GM18498 (cell line): Measurements from ENCODE around the gene SLC7A7.
A peak's percentile ranks its signal among the peaks of the same experiment; 100 is the strongest.
"Not testable (repeated sequence)": the region's sequence is repeated elsewhere in the genome, so short reads cannot be mapped to it uniquely, and the experiment has no call there.

Experiments used
- ATAC-seq: cut with Tn5 transposase; IDR thresholded peaks from one replicate; pipeline ENCODE4 v1.9.1; 2021; ENCODE audit warnings: mild to moderate bottlenecking, moderate library complexity; ENCODE audit not compliant: unreplicated experiment

The SLC7A7 gene

DNA sequence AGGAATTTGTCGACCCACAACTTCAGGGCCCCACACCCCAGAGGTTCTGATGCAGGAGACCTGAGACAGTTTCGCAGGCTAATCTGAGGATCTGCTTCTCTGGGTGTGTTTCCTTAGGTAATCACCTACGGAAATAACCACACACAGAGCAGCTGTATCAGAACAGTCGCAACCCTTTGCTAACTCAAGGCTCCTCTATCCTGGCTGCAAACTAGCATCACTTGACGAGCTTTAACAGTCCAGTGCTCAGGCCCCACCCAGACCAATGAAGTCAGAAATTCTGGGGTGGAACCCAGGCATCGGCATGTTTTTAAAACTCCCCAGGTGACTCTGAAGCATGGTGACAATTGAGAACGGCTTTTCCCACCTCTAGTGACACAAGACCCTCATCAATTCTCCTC is 20.7 kb downstream of the SLC7A7 start:
- ATAC-seq = peak; percentile 42

DNA sequence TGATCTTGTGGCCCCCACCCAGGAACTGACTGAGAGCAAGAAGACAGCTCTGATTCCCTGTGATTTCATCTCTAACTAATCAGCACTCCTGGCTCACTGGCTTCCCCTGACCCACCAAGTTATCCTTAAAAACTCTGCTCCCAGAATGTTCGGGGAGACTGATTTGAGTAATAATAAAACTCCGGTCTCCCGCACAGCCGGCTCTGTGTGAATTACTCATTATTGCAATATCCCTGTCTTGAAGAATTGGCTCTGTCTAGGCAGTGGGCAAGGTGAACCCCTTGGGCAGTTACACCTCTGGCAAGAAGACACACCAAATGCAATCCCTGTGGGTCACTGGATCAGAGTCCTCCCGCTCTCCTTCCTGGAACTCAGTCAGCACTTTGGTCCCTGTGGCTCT is 21.3 kb downstream of the SLC7A7 start:
- no peak for ATAC-seq

DNA sequence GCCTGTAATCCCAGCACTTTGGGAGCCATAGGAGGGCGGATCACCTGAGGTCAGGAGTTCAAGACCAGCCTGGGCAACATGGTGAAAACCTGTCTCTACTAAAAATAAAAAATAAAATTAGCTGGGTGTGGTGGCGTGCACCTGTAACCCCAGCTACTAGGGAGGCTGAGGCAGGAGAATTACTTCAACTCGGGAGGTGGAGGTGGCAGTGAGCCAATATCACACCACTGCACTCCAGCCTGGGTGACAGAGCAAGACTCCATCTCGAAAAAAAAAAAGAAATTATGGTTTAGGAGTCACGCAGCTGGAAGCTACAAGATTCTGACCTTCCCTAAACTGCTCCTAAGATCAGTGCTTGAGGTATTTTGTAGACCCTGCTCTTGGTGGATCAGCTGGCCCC is 21.7 kb downstream of the SLC7A7 start:
- not testable (repeated sequence) for ATAC-seq

DNA sequence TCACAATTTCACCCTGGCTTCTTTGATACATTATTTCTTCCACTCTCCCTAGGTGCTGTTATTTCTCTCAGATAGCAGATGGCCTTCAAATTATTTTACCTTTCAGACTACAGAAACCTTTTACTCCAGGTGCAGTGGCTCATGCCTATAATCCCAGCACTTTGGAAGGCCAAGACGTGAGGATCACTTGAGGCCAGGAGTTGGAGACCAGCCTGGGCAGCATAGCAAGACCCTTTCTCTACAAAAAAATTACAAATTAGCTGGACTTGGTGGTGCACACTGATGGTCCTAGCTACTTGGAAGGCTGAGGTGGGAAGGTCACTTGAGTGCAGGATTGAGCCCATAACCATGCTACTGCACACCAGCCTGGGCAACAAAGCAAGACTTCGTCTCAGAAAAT is 23.1 kb downstream of the SLC7A7 start:
- no peak for ATAC-seq

DNA sequence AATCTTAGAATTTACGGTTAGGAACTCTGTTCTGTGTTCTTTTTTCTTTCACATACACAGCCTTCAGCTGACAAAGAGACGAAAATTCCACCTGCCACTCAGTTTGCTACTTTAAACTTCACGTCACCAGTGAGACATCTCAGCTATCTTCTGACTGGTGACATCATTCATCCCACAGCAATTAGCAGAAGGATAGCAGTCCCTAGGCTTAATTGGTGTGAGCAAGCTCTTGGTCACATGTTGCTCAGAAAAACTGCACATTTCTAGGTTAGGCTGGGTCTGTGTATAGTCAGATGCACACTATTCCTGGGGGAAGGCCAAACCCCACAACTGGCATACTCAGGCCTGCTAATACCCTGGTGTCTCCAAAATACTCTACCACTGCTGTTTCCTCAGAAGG is 23.9 kb downstream of the SLC7A7 start:
- ATAC-seq = no peak

DNA sequence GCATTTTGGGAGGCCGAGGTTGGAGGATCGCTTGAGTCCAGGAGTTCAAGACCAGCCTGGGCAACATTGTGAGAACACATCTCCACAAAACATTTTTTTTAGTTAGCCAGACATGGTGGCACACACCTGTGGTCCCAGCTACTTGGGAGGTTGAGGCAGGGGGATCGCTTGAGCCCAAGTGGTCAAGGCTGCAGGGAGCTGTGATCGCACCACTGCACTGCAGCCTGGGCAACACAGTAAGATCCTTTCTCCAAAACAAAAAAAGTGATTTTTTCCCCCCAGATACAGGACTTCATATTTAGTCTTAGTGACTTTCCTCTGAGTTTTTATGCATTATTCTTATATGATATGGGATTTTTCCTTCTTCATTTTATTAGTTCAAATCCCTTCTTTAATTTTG is 28.6 kb downstream of the SLC7A7 start:
- no peak for ATAC-seq

DNA sequence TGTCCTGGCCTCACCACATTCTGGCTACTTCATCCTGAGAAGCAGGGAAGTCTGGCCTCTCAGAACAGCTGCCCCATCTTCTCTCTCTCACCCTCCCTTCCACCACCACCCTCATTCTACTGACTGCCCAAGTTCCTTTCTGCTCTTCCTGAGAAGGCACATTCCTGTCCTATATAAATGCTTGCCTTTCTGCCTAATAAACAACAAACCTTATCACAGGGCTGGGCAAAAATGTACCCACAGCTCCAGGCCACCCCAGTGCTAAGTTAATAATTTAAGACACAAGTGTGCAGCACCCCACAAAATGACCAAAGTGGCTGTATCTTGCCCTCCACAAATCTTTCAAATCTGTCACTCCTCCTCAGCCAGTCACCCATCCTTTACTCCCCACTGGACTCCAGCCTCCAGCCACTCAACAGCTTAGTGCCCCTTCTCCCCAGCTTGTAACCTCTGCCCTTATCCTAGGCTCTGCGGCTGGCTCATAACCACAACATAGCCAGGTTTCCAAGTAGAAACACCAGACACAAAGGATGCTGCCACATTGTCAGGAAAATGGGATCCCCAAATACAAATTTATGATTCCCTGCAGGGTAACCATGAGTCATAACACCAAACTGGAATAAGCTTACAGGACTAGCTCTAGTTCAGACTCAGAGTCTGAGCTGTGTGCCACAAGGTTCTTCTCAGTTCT is 33.8 kb downstream of the SLC7A7 start:
- ATAC-seq = no peak

DNA sequence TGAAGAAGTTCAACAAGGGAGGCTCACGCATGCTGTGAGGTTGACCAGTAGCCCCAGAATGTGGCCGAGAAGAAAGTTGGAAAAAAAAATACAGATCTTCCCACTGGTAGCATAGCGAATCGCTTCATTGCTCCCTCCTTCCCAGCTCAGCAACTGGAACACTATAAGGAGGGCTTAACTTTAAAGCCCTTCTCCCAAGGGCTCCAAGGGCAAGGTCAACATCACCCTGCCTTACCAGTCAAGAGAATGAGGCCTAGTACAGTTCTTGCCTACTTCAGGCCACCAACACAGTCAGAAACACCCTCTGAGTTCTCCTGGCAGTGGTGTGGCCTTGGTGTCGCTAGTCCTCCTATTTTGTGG is 34.3 kb downstream of the SLC7A7 start:
- ATAC-seq = no peak

DNA sequence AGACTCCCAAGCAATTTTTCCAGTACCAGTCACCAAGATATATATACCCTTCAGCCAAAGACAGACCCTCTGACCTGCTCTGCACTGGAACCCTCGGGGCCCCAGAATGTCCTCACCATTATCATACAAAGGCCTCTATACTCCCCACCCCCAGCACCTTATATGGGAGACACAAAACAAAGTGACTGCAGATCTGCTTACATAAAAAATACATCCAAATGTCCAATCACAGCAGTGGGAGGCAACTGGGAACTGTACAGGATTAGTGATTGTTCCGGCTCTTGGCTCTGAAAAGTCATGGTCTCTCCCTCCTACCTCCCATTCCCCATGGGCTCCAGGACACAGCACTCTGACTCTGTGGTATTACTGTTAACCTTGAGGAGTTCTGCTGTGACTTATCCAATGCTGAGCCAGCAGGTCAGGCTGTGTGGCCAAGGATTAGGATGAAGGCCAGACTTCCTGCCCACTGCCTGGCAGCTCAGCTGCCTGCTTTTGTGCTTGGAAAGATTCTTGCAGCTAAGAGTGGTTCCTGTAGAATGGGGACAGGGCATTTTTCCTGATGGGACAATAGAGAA is 35.0 kb downstream of the SLC7A7 start:
- ATAC-seq = no peak

DNA sequence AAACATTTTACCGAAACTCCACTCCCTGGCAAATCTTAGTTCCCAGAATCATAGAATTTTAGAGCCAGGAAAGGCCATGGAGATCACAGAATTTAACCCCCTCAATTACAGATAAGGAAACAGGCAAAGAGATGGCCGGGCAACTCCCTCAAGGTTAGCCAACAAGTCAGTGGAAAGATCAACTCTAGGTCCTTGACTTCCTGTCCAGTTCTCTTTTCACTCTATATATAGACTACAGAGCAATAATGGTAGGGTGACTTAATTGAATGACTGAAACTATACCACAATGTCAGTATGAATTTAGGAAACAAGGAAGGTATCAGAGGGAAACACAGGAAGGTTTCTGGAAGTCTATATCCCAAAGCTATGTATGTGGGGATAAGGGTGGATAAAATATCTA is 37.2 kb downstream of the SLC7A7 start:
- no peak for ATAC-seq

DNA sequence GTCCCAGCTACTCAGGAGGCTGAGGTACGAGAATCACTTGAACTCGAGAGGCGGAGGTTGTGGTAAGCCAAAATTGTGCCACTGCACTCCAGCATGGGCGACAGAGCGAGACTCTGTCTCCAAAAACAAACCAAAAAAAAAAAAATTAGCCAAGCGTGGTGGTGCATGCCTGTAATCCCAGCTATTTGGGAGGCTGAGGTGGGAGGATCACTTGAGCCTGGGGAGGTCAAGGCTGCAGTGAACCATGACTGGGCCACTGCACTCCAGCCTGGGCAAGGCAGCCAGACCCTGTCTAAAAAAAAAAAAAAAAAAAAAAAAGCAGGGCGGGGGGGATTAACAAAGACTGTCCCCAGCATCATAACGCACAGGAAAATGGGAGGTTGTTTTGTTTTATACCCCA is 38.4 kb downstream of the SLC7A7 start:
- not testable (repeated sequence) for ATAC-seq

DNA sequence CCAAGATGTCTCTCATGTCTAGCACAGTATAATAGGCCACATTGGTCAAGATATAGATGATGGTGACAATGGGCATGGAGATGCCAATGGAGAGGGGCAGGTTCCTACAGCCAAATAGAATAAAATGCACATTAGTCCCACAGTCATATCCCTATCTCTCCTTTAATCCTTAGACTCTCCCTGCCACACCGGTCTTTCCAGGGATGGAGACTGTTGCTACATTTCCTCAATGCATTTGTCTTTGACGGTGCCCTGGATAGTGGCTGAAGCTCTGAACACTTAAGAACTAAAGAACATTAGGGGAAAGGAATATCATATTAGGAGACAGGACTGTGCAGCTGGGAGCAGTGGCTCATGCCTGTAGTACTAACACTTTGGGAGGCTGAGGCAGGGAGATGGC is 39.0 kb downstream of the SLC7A7 start:
- ATAC-seq = no peak

DNA sequence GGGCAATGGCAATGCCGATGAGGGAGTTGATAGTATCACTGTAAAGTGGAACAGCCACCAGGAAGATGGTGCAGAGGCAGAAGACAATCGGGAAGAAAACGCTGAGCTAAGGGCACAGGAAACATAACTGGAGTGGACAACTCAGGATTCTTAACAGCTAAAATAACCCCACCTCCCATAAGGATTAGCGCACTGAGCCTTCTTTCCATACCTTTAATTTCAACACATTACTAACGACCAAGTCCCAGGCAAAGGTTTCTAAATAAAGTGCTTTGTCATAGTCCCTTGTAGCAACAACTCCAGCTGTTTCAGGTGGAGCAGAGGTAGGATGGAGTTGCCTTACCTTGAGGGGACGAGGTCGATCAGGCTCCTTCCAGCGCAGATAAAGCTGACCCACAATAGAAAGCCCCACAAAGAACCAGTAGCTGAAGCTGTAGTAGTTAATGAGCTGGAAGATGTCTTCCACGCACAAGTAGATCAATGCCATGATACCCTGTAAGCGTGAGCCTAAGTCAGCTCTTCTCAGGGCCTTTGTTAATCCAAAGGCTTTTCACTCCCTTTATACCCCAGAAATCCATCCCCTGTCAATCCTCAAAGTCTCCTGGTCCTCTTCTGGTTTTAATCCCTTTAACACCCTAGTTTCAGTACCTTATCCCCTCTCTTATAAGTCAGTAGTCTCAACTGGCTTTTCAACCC is 41.1 kb downstream of the SLC7A7 start:
- ATAC-seq = no peak

DNA sequence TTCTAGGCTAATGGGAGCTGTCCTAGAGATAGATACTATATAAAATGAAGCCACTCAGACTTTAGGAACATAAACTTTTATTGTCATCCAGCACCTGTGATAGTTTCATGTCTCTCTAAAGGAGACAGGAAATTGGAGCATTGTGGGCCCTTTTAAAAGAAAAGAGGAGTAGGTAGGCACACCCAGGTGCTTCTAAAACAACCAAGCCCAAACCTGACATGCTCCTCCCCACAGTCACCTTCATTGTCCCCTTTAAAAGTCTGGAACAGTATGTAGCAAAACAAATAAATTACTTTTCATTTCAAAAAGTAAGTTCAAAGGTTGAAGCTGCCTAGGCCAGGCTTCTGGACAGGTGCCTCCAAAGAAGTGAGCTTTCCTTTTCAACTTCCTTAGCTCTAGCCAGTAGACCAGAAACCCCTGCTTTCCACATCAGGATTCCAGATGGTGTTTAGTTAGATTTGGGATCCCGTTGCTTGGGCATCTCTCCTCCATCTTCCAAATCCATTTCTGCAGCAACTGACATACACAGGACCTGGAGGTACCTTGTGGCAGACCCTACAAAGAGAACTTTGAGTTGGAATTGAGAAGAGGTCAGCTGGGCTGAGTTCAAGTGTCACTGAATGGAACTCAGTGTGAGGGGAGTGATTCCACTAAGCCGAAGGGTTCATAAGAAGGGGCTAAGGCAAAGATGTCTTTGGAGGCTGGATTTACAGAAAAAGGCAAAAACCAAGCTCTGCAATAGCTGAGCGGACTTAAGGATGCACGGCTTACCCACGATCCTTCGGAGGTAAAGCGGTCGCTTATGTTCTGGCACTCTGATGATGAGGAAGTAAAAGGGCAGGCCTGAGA is 41.8 kb downstream of the SLC7A7 start:
- ATAC-seq = no peak

DNA sequence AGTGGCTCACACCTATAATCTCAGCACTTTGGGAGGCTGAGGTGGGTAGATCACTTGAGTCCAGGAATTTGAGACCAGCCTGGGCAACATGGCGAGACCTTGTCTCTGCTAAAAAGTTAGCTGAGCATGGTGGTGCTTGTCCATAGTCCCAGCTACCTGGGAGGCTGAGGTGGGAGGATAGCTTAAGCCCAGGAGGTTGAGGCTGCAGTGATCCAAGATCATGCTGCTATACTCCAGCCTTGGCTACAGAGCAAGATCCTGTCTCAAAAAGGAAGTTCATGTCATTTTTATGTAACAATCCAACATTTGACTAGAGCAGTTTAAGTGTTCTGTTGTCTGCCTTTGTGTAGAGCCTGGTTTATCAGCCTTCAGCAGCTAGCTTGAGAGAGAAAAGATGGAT is 42.5 kb downstream of the SLC7A7 start:
- no peak for ATAC-seq

DNA sequence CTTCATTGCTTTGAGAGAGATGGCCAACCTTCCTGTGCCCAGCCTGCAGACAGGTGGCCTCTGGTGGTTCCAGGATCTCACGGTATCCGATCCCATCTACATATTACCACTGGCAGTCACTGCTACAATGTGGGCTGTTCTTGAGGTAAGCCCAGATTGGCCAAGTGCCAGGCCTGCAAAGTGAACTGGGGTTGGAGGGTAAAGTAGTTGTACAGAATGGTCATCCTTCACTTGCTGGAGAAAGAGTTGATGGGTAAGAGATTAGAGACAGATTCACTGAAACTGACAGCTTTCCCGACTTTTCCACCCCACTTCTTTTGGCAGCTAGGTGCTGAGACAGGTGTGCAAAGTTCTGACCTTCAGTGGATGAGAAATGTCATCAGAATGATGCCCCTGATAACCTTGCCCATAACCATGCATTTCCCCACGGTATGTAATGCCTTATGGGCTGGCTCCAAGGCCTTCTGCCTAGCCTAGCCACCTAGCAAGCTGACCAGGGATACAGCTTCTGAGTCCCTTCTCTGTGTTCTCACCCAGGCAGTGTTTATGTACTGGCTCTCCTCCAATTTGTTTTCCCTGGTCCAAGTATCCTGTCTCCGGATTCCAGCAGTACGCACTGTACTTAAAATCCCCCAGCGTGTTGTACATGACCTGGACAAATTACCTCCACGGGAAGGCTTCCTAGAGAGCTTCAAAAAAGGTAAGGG is 44.6 kb downstream of the SLC7A7 start:
- no peak for ATAC-seq

DNA sequence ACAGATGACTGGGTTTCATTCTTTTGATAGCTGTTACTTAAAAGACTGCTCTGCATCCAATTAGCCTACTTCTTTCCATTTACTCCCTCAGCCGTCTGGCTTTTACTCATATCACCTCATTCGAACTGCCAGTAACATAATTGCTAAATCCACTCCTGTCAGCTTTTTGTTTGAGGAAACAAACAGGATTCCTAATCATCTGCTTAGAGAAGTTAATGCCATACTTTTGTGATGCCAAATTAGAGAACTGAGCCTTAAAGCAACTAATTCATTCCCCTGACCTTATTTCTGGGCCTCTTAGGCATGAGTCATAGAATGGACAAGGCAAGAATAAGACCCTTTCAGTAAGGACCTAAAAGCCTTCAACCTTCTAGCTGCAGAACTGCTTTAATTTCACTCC is 45.9 kb downstream of the SLC7A7 start:
- no peak for ATAC-seq

DNA sequence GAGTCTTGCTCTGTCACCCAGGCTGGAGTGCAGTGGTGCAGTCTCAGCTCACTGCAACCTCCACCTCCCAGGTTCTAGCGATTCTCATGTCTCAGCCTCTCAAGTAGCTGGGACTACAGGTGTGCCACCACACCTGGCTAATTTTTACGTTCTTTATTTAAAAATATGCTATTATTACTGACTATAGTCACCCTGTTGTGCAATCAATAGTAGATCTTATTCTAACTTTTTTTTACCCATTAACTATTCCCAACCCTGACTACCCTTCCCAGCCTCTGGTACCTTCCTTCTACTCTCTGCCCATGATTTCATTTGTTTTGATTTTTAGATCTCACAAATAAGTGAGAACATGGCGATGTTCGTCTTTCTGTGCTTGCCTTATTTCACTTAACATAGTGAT is 46.3 kb downstream of the SLC7A7 start:
- no peak for ATAC-seq

DNA sequence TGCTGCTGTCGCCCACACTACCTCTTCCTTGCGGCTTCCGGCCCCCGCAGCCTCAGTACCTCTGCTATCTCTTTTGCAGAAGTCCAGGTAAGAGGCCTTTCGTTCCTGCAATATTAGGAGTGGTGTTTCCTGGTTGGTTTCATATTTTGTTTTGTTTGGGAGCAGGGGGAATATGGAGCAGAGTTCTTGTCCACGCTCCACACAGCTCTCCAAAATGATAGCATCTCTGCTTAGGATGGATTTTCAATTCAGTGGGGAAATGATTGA is 48.0 kb downstream of the SLC7A7 start:
- ATAC-seq = no peak

DNA sequence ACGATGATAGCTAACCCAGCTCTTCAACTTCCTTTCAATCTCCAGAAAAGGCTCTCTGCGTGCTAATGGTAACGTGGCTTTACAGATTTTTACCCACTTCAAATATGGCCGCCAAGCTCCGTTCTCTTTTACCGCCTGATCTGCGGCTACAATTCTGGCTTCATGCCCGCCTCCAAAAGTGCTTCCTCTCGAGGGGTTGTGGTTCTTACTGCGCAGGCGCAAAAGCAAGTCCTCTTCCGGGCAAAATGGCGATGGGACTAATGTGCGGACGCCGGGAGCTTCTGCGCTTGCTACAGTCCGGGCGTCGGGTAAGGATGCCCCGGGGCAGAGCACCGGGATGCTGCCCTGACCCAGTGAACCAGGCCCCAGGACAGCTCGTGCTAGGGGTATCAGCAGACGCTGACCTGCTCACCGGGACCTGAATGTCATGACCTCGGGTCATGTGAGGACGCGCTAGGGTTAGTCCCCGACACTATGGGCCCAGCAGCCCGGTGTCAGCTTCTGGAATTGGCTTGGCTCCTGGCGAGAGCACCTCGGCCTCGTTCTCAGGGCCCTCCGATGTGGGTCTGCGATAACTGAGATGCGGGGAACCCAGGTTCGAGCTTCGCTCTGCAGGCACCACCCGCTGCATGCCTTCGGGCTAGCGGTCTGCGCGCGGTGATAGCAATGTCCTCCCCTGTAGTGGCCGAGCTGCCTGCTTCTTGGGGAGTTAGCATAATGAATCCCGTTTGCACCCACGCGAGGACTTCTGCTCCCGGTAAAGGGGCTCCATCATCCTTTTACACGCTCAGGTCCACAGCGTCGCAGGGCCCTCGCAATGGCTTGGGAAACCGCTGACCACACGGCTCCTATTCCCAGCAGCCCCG is 48.5 kb downstream of the SLC7A7 start, which contains the start of gene OXA1L:
Gene OXA1L (plus strand): TSS at position 232 of the 866 bp plus-strand sequence. CDS start 14 bp downstream, at position 246.
- peak; percentile 79 for ATAC-seq
